ENCODE results near the gene SLC49A4.

Gene SLC49A4

DNA sequence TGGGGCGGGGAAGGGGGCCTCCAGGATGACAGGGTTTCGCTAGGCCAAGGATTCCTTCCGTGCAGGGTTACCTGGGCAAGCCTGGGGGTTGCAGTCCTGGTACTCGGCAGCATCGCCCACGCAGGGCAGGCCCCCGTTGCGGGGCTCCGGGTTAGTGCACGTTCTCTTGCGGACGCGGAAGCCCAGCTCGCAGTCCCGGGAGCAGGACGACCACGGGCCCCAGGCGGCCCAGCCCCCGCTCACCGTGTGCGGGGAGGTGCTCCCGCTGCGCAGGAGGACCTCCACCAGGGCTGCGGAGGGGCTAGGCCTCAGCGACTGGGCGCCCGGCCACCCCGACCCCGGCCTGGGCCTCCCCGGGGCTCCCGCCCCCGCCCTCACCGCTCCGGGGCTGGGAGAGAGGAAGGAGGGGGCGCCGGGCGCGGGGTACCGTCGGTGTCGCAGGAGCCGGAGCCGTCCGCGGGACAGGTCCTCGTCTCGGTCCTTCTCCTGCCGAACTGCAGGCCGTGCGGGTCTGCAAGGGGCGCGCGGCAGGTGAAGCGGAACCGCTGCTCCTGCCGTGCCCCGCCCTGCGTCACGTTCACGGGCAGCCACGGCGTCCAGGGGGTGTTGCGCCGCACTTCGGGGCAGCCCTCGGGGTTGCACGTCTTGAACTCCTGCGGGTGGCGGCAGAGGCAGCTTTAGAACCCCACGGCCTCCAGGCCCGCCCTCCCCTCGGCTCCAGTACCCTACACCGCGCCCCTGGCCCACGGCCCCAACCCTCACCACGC lies 118.1 kb downstream of the SLC49A4 start:
- no peak for DNase-seq

DNA sequence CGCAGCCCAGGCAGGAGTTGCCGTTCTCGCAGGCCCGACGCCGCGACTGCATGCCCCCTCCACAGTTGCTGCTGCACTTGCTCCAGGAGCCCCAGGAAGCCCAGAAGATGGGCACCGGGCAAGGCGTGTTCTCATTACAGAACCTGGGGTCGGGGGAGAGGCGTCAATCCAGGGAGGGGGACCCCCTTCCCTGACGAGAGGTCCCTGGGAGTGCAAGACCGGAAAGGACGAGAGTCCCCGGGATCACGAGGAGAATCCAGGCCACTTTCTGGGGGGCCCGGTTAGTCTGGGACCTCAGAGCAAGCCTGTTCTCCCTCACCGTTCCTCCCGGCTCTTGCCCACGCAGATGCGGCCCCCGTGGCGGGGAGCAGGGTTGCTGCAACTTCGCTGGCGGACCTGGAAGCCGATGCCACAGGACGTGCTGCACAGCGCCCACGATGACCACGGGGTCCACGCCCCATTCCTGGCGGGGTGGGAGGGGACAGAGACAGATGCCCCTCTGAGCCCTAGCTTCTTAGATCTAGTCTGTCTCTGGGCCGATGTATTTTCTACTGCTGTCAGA lies 118.8 kb downstream of the SLC49A4 start:
- no peak for DNase-seq

DNA sequence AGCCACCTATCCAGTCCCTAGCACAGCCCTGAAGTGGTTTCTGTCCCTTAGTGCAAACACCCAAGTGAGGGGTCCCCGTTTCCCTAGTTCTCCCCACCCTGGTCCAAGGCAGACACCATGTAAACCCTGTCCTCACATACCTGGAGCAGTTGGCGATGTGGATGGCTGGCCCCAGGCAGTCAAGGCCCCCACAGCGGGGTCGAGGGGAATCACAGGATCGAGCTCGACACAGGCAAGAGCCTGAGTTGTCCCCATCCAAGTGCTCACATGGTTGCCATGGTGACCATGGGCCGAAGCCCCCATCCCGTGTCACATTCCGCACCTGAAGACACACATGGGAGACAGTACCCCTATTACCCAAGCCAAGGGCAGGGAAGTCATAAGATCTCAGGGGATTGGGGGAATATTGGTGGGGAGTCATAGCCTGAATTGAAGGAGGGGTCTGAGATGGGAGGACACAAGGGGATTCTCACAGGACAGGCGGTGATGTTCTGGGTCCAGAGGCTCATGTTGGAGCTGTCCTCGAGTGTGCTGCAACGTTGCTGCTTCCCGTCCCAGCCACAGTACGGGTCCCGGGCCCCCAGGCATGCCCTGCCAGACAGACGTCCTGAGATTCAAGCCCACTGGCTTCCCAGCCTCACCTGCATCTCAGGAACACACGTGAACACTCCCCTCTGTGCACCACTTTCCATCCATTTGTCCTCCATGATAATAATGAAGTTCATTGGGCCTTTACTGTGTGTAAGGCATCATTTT lies 120.6 kb downstream of the SLC49A4 start:
- DNase-seq: no peak

DNA sequence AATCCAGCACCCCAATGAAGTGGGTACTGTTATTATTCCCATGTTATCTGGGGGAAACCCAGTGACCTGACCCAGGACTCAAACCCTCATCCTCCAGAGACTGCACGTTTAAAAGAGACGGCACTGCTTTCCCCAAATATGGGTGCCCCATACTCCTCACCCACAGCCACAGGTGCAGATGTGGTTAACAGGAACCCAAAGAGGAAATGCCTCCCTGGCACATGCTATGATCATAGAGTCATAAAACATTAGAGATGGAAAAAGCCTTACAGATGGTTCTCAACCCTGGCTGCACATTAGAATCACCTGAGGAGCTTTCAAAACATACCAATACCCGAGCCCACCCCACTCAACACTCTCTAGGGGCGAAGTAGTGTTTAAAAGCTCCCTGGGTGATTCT lies 121.2 kb downstream of the SLC49A4 start:
- no peak for DNase-seq

DNA sequence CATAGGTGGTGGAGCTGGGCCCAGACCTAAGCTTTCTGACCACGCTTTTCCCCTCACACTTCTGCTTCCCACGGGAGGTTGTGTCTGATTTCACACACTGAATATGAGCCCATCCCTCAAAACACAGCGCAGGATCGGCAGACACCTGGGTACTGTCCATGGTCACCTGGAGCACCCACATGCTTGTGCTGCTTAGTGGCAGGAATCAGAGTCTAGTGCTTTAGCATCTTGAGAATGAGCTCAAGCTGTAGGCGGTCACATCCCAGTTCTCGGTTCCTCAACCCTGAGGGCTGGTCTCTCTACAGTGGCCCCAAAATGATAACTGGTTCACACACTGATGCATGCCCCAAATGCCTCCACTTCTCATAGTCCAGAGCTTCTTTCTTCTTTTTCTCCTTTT lies 121.7 kb downstream of the SLC49A4 start:
- DNase-seq: no peak

DNA sequence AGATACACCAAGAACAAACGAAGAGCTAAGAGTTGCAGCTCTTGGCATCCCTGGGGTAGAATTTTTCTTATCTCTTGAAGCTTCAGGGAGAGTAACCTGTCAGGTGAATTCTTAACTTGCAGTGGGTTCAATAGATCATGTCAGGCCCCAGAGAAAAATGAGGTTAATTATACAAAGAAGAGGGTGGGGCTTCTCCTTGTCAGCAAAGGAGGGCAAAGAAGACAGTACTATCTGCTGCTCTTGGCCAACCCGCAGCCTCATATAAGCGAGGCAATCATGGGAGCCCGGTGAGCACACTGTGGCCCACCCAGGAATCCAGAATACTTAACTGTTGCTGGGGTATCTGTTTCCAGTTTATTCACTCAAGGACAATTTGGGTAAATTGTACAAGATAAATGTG lies 122.5 kb downstream of the SLC49A4 start:
- no peak for DNase-seq

DNA sequence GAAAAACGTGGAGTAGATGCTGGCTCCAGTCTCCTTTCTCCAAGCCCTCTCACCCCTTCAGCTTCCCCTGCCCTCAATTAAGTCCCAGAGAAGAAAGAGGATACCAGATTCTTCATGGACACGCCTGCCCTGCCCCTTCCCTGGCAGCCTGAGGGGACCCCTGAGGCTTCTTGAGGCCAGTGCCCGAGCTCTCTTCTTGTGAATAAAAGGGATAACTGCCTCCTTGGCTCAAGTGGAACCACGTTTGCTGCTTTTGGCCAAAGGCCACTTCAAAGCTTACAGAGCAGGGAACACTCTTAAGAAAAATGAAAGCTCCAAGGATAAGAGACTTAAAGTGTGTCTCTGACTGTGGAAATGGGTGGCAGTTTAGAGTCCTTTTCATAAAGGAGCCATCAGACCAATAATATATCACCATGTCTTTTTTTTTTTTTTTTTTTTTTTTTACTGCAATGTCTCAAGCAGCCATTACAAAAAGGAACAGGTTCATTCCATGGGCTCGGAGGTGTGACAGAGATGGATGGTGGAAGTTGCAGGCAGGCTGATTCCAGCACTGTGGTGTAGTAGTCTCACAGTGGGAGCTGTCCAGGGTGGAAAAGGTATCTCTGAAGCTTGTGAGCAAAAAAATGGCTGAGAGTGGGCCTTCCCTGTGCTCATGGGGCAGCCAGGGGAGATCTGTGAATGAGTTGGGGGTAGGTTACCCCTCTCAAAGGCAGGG lies 123.9 kb downstream of the SLC49A4 start:
- no peak for DNase-seq

DNA sequence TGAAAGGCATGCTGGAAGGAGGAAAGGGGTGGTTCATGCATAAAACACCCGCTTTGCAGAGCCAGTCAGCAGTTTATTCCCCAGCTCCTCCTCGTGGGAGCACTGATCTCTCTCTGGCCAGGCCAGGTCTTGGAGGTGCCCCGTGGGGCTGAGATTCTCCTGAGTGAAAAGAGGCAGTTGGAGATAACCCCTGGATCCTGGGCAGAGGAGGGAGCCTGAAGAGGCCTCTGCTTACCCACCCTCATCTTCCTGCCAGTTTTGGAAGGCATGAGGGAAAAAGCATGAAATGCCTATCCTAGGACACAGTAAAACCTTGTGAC lies 124.4 kb downstream of the SLC49A4 start:
- DNase-seq: no peak

DNA sequence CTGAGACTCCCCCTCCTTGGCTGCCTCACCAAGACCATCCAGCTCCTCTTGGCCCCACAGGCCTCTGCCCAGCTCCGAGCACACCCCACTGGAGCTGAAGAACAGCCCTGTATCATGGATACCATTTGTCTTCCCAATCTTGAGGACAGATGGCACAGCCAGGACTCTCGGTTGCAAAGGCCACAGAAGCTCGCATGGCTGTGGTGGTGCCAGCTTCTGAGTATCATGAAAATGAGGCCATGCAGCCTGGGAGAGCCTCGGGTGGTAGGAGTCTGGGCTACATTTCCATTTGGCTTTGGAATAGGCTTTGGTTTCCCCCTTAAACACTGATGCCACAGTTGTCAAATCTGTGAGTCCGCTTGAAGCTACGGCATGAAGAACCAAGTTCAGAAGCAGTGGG lies 126.1 kb downstream of the SLC49A4 start:
- DNase-seq: no peak

DNA sequence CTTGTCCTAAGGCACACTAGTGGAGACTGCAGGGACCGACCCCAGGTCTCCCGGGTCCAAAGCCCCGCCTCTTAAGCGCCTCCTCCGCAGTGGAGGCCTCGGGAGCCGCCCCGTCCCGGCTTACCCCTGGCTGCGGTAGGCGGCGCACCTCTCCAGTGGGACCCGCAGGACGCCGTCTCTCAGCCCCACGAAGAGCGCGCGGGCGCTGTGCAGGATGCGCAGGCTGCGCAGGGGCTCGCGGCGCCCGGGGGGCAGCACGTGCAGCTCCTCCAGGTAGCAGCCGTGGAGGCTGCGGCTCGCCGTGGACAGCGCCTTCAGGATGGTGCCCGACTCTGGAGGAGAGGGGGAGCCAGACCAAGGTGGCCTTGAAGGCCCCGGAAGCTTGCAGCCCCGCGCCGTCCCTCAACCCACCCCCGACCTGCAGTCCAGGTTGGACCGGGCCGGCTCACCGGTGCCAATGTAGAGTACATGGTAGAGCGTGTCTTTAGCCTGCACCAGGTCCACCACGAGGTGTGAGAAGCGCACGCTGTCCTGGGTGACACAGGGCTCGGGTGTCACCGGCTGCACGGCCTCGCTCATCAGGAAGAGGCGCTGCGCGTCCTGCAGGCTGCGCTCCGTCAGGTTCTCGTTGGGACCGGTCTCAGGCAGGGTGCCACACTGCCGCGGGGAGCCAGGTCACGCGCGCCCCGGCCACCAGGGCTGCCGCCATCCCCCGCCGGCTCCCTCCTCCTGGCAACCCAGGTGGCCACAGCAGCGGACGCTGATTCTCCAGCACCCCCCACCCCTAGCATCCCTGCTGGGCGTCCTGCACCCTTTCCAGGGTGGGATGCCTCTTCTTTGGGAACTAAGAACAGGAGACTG lies 127.2 kb downstream of the SLC49A4 start:
- no peak for DNase-seq

DNA sequence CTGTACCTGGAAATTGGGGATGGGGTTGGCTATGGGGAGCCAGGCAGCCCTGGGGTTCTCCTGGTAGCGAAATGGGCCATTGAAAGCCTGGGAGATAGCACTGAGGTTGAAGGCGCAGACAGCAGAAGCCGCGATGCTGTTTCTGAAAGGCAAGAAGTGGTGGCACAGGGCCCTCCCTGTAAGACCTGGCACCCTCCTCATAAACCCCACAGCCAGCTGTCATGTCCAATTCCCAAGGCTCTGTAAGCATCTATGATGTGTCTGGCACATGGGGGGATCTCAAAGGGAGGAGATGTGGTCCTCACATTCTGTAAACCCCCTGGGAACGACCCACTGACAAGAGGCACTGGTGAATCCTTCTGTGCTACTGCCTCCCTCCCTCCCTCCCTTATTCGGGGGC lies 128.7 kb downstream of the SLC49A4 start:
- no peak for DNase-seq

DNA sequence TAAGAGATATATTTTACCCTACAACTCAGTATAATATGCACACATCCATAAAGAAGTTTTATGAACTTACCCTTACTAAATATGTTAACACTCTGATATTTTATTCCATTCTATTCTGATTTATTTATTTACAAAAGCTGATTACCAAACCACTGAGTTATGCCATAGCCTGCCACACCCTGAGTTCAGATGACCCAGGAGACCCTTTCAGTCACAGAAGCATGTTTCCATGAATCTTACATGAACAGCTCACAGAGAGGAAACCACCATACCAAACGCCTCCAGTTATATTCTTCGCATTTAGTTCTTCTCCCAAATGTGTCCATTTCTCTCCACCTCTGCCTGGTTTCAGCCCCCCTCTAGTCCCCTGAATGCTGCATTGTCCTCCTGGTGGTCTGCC lies 129.2 kb downstream of the SLC49A4 start:
- DNase-seq: no peak

DNA sequence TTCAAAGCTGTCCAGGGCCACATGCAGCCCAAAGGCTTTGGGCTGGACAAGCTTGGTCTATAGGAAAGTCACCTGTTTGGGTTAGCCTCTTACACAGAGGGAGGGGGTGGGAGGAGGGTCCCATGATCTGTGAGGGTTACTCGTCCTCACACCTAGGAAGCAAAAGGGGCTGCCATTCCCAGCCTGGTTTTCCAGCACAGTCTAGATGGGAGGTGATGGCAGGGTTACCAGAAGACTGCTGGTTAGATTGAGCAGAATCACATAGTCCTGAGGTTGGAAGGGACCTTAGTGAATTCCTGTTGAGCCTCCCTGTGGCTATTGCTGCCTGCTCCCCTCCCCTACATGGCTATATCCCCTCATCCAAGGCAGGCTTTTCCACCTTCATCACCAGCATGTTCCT lies 130.9 kb downstream of the SLC49A4 start:
- no peak for DNase-seq

DNA sequence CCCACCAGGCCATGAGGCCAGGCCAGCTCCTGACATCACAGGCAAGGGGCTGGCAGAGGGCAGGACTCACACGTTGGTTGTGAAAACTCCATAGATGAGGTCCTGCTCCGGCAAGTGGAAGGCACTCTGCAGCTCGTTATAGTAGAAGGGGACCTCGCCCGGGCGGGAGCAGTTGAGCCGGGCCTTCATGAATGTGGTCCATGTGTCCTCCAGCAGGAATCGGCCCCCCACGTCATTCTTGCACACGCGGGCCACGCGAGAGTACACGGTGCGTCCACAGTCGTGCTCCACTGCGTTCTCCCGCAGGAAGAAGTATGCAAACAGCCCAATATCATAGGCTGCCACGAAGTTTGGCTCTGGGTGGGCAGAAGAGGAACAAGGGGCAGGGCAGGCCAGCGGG lies 131.5 kb downstream of the SLC49A4 start:
- DNase-seq: no peak

DNA sequence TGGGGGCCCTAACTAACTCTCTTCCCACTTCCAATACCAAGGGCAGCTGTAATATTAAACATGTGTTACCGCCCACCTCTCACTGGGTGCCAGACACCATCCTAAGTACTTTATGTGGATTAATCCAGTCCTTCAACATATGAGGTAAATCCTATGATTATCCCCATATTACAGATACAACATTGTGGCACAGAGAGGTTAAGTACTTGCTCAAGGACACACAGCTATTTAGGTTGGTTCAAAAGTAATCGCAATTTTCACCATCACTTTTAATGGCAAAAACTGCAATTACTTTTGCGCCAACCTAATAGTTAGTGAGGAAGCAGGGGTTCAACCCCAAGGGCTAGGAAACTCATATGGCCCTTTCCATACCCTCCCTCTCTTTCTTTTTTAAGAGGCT lies 131.9 kb downstream of the SLC49A4 start:
- no peak for DNase-seq

DNA sequence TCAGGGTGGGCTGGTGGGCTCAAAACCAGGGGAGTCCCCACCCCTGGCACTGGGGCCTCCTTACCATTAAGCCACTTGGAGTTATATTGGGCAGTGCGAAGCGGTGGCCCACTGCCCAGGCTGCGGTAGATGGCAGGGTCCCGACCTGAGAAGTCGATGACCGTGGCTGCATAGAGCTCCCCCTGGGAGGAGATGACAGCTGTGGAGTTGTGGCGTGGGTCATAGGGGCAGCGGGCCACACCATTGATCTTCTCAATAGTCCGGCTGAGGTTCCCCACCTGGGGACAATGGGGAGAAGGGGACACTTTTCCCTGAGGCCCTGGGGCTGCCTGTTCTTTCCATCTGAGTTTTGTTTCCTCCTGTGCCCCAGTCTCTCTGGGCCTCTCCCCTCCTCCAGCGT lies 132.9 kb downstream of the SLC49A4 start:
- DNase-seq: no peak

DNA sequence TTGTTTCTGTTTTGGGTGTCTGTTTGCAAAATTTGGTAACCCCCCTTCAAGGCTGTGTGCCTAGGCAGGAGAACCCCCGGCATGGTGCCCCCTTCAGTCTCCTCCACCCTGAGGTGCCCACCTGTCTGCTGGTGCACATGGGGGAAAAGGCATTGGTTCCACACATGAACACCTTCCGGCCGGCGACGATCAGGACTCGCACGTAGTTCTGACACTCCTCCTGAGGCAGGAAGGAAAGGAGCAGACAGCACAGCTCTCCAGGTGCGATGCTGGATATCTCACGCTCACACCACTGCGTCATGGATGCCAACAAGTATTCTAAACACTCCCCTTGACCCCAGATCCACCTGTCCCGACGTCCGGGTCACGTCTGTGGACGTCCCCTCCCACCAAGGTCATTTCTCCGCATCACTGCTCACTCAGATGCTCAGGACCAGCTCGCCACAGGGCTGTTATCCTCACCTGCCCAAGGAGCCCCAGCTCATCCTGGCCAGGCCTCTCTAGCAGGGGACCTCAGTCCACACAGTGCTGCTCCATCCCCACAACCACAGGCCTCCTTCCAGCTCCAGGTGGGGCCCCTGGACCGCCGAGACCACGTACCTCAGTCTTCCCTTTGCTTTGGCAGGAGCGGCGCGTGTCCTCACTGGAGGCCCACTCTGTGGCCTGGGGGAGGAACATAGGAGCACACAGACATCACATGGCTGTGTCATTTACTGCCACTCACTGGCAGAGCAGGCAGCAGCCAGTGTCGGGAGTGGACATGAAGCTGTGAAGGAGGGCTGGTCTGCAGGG lies 133.7 kb downstream of the SLC49A4 start:
- no peak for DNase-seq

DNA sequence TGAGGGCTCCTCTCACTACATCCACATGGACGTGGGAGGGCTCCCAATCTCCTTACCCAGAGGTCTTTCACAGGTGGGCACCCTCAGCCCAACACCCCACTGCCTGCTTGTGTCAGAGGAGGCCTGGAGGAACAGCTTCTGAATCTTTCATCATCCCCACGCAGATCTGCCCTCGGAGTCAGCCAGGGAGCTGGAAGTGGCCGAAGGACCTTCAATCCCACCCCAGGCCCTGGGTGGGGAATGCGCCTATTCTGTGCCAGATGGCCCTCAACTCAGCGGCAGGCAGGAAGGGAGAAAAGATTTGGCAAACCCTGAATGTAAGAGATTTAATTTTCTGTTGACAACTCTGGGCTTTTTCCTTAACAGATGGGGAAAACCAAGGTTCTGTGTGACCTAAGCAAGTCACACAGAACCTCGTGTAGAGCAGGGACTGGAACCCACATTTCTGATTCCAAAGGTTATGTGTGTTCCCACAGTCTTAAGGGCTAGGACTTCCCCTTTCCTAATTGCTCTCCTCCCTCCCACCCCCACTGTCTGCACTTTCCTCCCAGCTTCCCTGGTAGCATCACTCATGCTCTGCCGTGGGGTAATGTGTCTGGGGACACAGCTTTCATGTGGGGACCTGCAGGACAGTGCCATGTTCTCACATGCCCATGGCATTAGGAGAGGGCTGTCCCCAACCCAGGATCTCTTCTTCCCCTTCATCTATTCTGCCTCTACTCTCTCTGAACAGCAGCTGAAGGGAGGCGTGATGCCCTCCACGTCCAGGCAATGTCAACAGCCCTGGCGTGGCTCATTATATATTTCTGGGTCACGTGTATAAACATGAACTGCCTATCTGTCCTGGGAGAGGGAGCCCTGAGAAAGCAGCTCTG lies 134.6 kb downstream of the SLC49A4 start:
- no peak for DNase-seq

DNA sequence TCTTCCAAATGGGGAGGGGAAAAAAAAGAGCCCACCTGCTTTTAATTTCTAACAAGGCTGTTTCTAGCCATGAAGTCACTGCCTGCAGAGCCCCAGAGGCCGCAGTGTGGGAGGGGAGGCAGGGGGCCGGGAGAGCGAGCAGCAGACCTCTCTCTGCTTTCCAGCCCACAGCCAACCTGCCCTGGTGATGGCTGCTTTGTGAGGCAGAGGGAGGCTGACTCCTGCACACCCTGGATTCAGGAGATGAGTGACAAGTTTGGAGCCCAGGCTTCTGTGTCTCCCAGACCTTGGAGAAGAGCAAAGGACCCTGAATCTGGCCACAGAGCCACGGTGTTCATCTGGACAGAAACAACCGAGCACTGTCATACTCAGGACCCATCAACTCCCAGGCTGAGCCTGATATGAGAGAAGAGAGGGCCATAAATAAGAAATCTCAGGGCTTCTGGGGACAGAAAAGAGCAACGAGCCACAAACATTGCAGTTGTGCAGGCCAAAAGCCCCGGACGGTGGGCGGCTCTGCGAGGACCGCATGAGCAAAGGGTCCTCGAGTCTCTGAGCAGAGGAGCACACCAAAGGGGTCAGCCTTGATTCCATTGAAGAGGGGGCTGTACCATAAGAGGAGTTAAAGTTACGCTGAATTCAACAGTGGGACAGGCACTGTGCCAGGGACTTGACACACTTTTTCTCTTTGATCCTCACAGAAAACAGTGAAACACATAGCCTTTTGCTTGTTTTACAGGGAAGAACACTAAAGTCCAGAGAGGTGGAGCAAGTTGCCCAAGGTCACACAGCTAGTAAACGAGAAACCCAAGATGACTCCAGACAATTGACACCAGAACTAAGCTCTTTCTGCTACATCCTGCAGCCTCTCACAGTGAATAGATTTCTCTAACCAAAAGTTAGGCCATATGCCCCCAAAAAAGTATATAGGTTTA lies 135.5 kb downstream of the SLC49A4 start:
- no peak for DNase-seq

Measured in NCI-H2171 (cell line).